GM12864 (cell line): ENCODE data around the gene SFMBT2.

Experiments used
- DNase-seq: peaks from one replicate; pipeline ENCODE4 v3.0.0-alpha.2; 2011; ENCODE audit warnings: low read depth
- H3K4me3 ChIP-seq: 2 replicates; pipeline ENCODE4 v1.5.1; 2011; ENCODE audit warnings: mild to moderate bottlenecking, low read depth, low read length, control low read depth
- TF ChIP-seq, protein P1 (sequence below): IDR thresholded peaks from 2 replicates; pipeline ENCODE4 v1.5.1; 2011; ENCODE audit warnings: low read depth, mild to moderate bottlenecking, moderate library complexity, low read length, control low read depth, inconsistent platforms; ENCODE audit errors: missing control alignments

SFMBT2 gene

DNA sequence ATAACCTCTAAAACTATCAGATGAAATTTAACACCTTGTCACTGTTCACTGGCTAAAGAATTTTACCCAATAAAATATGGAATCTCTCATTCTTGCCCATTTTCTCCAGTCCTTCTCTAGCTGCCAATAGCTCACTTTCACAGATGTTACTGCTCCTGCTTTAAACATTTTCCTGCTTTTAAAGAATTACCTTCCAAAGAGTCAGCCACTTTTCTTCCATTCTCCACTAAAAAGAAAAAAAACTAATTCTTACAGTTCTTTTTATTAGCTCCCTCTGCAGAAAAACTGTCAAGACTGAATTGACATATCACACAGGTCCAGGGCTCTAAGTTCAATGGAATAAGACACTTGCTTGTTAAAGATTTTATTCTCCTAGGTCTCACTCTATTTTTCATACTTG, 114.8 kb downstream of the SFMBT2 start:
- TF ChIP-seq, protein P1, sequence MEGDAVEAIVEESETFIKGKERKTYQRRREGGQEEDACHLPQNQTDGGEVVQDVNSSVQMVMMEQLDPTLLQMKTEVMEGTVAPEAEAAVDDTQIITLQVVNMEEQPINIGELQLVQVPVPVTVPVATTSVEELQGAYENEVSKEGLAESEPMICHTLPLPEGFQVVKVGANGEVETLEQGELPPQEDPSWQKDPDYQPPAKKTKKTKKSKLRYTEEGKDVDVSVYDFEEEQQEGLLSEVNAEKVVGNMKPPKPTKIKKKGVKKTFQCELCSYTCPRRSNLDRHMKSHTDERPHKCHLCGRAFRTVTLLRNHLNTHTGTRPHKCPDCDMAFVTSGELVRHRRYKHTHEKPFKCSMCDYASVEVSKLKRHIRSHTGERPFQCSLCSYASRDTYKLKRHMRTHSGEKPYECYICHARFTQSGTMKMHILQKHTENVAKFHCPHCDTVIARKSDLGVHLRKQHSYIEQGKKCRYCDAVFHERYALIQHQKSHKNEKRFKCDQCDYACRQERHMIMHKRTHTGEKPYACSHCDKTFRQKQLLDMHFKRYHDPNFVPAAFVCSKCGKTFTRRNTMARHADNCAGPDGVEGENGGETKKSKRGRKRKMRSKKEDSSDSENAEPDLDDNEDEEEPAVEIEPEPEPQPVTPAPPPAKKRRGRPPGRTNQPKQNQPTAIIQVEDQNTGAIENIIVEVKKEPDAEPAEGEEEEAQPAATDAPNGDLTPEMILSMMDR: no peak
- no peak overlapping the region for H3K4me3 ChIP-seq
- no peak for DNase-seq

GRCh38 chr10:7293378-7293920, 117.4 kb downstream of the SFMBT2 start:
- TF ChIP-seq, protein P1: no peak
- H3K4me3 ChIP-seq: no peak overlapping the region
- DNase-seq: no peak

DNA sequence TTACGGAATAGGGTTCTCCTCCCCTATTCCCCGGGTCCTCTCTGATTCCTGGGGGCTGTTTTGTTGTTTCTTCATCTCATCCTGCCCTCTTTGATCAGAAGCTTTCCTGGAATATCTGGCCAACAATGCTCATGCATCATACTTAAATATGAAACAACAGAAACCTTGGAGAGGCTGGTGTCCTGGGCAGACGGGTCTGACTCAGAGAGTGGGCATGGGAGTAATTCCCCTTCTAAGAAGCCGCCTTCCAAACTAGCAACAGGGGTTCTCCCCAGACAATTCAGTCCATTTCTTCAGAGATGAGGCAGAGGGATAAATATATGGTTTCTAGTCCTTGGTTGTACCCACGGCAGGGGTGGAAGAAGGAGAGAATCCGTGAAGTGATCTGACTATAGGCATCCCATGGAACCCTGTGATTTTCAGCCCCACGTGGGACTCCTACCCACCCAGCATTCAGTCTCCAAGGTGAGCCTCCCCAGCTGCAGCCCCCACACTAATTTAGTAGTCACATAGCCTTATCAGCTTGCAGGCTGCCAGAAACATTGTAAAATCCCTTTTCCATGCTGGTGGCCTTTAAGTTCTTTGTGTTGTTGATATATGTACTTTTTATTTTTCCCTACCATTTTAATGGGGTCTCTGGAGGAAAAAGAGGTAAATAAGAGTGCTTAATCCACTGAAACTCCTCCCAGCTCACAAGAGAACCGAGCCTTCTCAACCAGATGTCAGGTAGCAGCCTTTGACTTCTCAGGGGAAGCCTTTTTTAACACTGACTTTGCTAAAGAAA, 119.2 kb downstream of the SFMBT2 start:
- H3K4me3 ChIP-seq: no peak overlapping the region
- DNase-seq: no peak
- TF ChIP-seq, protein P1: no peak

DNA sequence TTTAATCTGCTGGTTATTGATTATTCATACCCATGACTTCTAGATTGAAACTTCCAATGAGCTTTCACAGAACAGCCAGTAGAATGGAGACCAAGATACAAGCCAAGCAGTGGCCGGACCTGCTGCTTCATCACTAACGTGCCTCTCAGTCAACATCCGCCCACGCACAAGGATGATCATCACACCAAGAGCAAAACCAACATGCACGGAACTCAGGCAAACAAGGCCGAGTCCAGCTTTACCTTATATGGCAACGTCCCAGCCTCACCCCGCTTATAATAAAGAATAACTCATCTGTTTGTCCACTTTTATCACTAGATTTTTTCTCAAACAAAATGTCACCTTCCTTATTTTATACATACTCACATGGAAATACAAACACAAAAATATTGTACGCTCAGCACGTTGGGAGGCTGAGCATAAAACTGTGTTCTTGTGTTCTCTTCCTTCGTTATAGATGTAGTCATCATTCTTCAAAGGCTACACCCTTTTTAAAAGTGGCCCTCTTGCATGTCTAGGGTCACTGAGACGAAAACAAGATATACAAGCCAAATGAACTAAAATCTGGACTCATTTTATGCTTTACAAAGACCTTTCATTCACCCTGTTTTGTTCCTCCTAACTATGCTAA, 122.7 kb downstream of the SFMBT2 start:
- TF ChIP-seq, protein P1: no peak
- H3K4me3 ChIP-seq: no peak overlapping the region
- DNase-seq: no peak

DNA sequence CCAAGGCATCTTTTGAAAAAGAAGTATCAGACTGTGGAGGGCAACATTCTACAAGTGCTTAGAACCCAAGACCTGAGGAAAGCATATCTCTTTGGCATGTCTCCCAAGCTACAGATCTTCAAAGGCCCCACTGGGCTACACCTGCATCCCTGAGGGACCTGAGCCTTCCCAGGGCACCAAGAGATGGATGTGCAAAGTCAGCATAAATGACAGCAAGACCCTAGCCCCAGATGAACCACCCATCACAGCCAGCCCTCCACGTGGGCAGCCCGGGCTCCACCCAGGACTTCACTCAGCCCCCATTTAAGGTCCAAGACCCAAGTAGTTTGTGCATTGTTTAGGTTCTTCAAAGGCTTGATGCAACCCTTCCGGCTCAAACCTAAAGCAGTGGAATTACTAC, 123.5 kb downstream of the SFMBT2 start:
- DNase-seq: no peak
- H3K4me3 ChIP-seq: no peak overlapping the region
- TF ChIP-seq, protein P1: no peak

DNA sequence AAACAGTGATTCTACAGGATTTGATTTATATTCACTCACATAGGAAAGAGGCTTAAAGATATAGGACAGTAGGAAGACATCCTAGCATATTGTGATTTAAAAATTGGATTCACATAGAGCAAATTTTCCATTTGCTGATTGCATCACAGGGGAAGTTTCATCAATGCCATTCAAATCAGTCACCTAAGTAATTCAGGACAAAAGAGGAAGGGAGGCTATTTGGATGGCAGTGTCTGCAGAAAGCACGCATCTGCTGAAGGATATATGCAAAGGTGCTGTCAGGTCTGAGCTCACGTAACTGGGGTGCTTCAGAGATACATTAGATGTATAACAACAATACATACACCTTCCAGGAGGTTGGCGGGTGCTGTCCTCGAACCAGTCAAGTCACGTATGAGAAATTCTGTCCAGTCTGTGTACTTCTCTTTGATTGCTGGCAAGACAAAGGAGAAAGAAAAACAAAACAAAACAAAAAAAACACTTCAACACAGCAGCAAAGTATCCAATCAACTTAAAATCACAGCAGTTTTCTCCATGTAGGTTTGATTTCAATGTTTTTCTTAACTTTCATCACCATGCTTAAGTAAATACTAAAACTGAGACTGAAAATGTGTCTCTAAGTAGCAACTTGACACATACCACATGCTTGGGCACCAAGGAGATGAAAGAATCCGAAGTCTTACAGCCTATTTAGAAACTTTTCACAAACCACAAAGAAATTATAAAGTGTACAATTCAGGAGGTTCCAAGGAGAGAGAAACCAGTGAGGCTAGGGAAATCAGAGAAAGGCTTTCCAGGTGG, 125.1 kb downstream of the SFMBT2 start:
- no peak overlapping the region for H3K4me3 ChIP-seq
- TF ChIP-seq, protein P1: no peak
- DNase-seq: no peak
